Measurements from ENCODE around the gene ADM. TPM values are rescaled to one million over a fixed set of nuclear protein-coding genes. Genes with fewer than 3 reads are reported as not detected.

The ADM gene
- total RNA-seq, 2 donors from 2014 or later = 33.0 to 42.4 TPM

GRCh38 chr11:10305262-10305963 is 540 bp downstream of the ADM start:
- H3K27me3 ChIP-seq = no peaks in the 10 kb centered on the region
- peak overlapping the region; percentile 78 to 87 for H3K9ac ChIP-seq (ENCODE audit: low read depth in 2 of 2, low read length in 2 of 2)
- peak overlapping the region; percentile 78 for H3K4me3 ChIP-seq
- intact Hi-C loops (cut with DNase I) = loop anchor here (5.0 kb wide), 1 partner anchor 98 kb away; no protein-coding TSS in a partner anchor
- DNase-seq = peak; percentile 60
- peak overlapping the region; percentile 97 for H3K27ac ChIP-seq
- no peaks in the 10 kb centered on the region for H3K36me3 ChIP-seq
- H3K9me3 ChIP-seq = no peaks in the 10 kb centered on the region
- H3K4me1 ChIP-seq = peaks cover 5% of the 10 kb centered on the region
- no peak for TF ChIP-seq CTCF (IDR thresholded peaks at IDR 0.05)

DNA sequence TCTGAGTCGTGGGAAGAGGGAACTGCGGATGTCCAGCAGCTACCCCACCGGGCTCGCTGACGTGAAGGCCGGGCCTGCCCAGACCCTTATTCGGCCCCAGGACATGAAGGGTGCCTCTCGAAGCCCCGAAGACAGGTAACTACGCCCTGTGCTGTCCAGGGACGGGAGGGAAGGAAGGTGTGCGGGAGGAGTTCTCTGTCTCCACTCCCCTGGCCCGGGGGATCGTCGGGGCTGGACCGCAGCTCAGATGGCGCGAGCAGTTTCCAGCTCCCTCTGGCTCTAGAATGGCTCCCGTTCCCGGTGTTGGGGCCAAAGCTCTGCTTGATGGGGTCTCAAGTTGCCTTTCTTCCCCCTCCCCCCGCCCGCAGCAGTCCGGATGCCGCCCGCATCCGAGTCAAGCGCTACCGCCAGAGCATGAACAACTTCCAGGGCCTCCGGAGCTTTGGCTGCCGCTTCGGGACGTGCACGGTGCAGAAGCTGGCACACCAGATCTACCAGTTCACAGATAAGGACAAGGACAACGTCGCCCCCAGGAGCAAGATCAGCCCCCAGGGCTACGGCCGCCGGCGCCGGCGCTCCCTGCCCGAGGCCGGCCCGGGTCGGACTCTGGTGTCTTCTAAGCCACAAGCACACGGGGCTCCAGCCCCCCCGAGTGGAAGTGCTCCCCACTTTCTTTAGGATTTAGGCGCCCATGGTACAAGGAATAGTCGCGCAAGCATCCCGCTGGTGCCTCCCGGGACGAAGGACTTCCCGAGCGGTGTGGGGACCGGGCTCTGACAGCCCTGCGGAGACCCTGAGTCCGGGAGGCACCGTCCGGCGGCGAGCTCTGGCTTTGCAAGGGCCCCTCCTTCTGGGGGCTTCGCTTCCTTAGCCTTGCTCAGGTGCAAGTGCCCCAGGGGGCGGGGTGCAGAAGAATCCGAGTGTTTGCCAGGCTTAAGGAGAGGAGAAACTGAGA is 1.4 kb downstream of the ADM start:
- no peak for TF ChIP-seq CTCF (IDR thresholded peaks at IDR 0.05)
- Histone ChIP-seq H3K4me3 (peak overlapping the region; percentile 78), H3K9me3 (no peaks in the 10 kb centered on the region), H3K9ac (ENCODE audit: low read depth in 2 of 2, low read length in 2 of 2) (peak overlapping the region; percentile 78 to 87), H3K27ac (peak overlapping the region; percentile 97), H3K4me1 (peaks cover 5% of the 10 kb centered on the region), H3K27me3 (no peaks in the 10 kb centered on the region), H3K36me3 (no peaks in the 10 kb centered on the region)
- DNase-seq = peak; percentile 53
- intact Hi-C loops (cut with DNase I) = loop anchor here (5.0 kb wide), 1 partner anchor 99 kb away; no protein-coding TSS in a partner anchor

DNA sequence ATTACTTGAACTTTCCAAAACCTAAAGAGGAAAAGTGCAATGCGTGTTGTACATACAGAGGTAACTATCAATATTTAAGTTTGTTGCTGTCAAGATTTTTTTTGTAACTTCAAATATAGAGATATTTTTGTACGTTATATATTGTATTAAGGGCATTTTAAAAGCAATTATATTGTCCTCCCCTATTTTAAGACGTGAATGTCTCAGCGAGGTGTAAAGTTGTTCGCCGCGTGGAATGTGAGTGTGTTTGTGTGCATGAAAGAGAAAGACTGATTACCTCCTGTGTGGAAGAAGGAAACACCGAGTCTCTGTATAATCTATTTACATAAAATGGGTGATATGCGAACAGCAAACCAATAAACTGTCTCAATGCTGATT is 2.1 kb downstream of the ADM start:
- H3K27ac ChIP-seq = peak overlapping the region; percentile 97
- TF ChIP-seq CTCF (IDR thresholded peaks at IDR 0.05) = no peak
- no peaks in the 10 kb centered on the region for H3K36me3 ChIP-seq
- intact Hi-C loops (cut with DNase I) = loop anchor here (5.0 kb wide), 1 partner anchor 100 kb away; no protein-coding TSS in a partner anchor
- H3K27me3 ChIP-seq = no peaks in the 10 kb centered on the region
- H3K9me3 ChIP-seq = no peaks in the 10 kb centered on the region
- H3K4me3 ChIP-seq = peak overlapping the region; percentile 78
- peak overlapping the region; percentile 78 to 87 for H3K9ac ChIP-seq (ENCODE audit: low read depth in 2 of 2, low read length in 2 of 2)
- H3K4me1 ChIP-seq = peaks cover 5% of the 10 kb centered on the region
- no peak for DNase-seq

- Histone ChIP-seq H3K4me1 (peaks cover 5% of the 10 kb centered on the region), H3K27ac (peak overlapping the region; percentile 97), H3K9ac (ENCODE audit: low read depth in 2 of 2, low read length in 2 of 2) (peak overlapping the region; percentile 52 to 87), H3K36me3 (no peaks in the 10 kb centered on the region), H3K27me3 (no peaks in the 10 kb centered on the region), H3K9me3 (no peaks in the 10 kb centered on the region), H3K4me3 (peak overlapping the region; percentile 78)
- peak; percentile 85 for DNase-seq
- intact Hi-C loops (cut with DNase I) = loop anchor here (5.0 kb wide), 1 partner anchor 100 kb away; no protein-coding TSS in a partner anchor
- TF ChIP-seq CTCF (IDR thresholded peaks at IDR 0.05) = peak; percentile 97
These were observed 2.7 kb downstream of the ADM start for GRCh38 chr11:10307400-10308200.

Data from colonic mucosa (tissue), 4 donors.